ENCODE data around the gene POLR3B.

- no peak for TF ChIP-seq POLR2A (IDR thresholded peaks at IDR 0.05; ENCODE audit: borderline replicate concordance, extremely low read depth, insufficient read depth, insufficient read length)
- TF ChIP-seq JUND (IDR thresholded peaks at IDR 0.05), result no peak
- no peak for TF ChIP-seq CEBPB (IDR thresholded peaks at IDR 0.05; ENCODE audit: low read depth)
- TF ChIP-seq, protein P1, sequence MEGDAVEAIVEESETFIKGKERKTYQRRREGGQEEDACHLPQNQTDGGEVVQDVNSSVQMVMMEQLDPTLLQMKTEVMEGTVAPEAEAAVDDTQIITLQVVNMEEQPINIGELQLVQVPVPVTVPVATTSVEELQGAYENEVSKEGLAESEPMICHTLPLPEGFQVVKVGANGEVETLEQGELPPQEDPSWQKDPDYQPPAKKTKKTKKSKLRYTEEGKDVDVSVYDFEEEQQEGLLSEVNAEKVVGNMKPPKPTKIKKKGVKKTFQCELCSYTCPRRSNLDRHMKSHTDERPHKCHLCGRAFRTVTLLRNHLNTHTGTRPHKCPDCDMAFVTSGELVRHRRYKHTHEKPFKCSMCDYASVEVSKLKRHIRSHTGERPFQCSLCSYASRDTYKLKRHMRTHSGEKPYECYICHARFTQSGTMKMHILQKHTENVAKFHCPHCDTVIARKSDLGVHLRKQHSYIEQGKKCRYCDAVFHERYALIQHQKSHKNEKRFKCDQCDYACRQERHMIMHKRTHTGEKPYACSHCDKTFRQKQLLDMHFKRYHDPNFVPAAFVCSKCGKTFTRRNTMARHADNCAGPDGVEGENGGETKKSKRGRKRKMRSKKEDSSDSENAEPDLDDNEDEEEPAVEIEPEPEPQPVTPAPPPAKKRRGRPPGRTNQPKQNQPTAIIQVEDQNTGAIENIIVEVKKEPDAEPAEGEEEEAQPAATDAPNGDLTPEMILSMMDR (IDR thresholded peaks at IDR 0.05 in 2 of 3, conservative IDR thresholded peaks at IDR 0.05 in 1 of 3; ENCODE audit: borderline replicate concordance in 1 of 3, insufficient read depth in 1 of 3, low read depth in 2 of 3, low read length in 2 of 3), result no peak
- no peak for TF ChIP-seq ELF1 (IDR thresholded peaks at IDR 0.05; ENCODE audit: borderline replicate concordance, low read depth)
- no peak for TF ChIP-seq RAD21 (IDR thresholded peaks at IDR 0.05; ENCODE audit: low read depth)
- TF ChIP-seq POLR2AphosphoS5 (IDR thresholded peaks at IDR 0.05; ENCODE audit: low read depth, low read length), result no peak
- TF ChIP-seq SIN3A (IDR thresholded peaks at IDR 0.05; ENCODE audit: low read depth), result no peak
- TF ChIP-seq SRF (IDR thresholded peaks at IDR 0.05; ENCODE audit: low read depth), result no peak
- no peak for TF ChIP-seq REST (IDR thresholded peaks at IDR 0.05; ENCODE audit: low read depth)
- TF ChIP-seq ZNF274 (IDR thresholded peaks at IDR 0.05; ENCODE audit: low read depth, low read length), result no peak
- TF ChIP-seq YY1 (IDR thresholded peaks at IDR 0.05; ENCODE audit: extremely low read depth, insufficient replicate concordance, low read depth, low read length), result no peak
These were observed 14.9 kb upstream of the POLR3B start for GRCh38 chr12:106342397-106343213.

Data from HCT116 (cell line).